Measurements from ENCODE around the gene IL34. TPM values are rescaled to one million over a fixed set of nuclear protein-coding genes. Genes with fewer than 3 reads are reported as not detected.

IL34 gene
- total RNA-seq, 2 donors from 2014 or later = 3.0 to 5.6 TPM

GRCh38 chr16:70647441-70648359 is 1.3 kb downstream of the IL34 start:
- Histone ChIP-seq H3K9ac (ENCODE audit: extremely low read depth, low read length, poor library complexity, severe bottlenecking) (no peak overlapping the region), H3K4me1 (ENCODE audit: control insufficient read depth, insufficient read depth, low read length) (no peaks in the 10 kb centered on the region), H3K27ac (ENCODE audit: low read depth, low read length) (peak overlapping the region; percentile 91), H3K4me3 (ENCODE audit: low read length) (no peak overlapping the region), H3K9me3 (ENCODE audit: control insufficient read depth, low read length) (peaks cover 11% of the 10 kb centered on the region), H3K27me3 (ENCODE audit: control insufficient read depth, insufficient read depth, low read length, poor library complexity, severe bottlenecking) (no peaks in the 10 kb centered on the region), H3K36me3 (ENCODE audit: control insufficient read depth, insufficient read depth, low read length) (no peaks in the 10 kb centered on the region)
- Mint-ChIP-seq H3K27ac (no peak overlapping the region), H3K4me3 (no peak overlapping the region), H3K27me3 (ENCODE audit: insufficient read depth) (no peaks in the 10 kb centered on the region), H3K4me1 (peaks cover 5% of the 10 kb centered on the region), H3K9me3 (peaks cover 15% of the 10 kb centered on the region), H3K36me3 (ENCODE audit: low read depth) (peaks cover 20% of the 10 kb centered on the region)
- no peak for TF ChIP-seq CTCF (conservative IDR thresholded peaks at IDR 0.05)
- DNase-seq = no peak
- WGBS, 2 experiments (ENCODE audit: insufficient coverage in 1 of 2, insufficient read length in 1 of 2) = 90 to 100% methylated on average over 9 to 15 of the region's 15 CpGs

GRCh38 chr16:70648606-70649005 is 2.2 kb downstream of the IL34 start:
- Histone ChIP-seq H3K27ac (ENCODE audit: low read depth, low read length) (no peak overlapping the region), H3K9ac (ENCODE audit: extremely low read depth, low read length, poor library complexity, severe bottlenecking) (no peak overlapping the region), H3K4me1 (ENCODE audit: control insufficient read depth, insufficient read depth, low read length) (no peaks in the 10 kb centered on the region), H3K9me3 (ENCODE audit: control insufficient read depth, low read length) (peaks cover 11% of the 10 kb centered on the region), H3K27me3 (ENCODE audit: control insufficient read depth, insufficient read depth, low read length, poor library complexity, severe bottlenecking) (no peaks in the 10 kb centered on the region), H3K36me3 (ENCODE audit: control insufficient read depth, insufficient read depth, low read length) (no peaks in the 10 kb centered on the region), H3K4me3 (ENCODE audit: low read length) (no peak overlapping the region)
- Mint-ChIP-seq H3K4me1 (peaks cover 5% of the 10 kb centered on the region), H3K9me3 (peaks cover 15% of the 10 kb centered on the region), H3K4me3 (no peak overlapping the region), H3K27me3 (ENCODE audit: insufficient read depth) (no peaks in the 10 kb centered on the region), H3K27ac (no peak overlapping the region), H3K36me3 (ENCODE audit: low read depth) (peaks cover 20% of the 10 kb centered on the region)
- 92 to 99% methylated on average over 6 of the region's 6 CpGs for WGBS, 2 experiments (ENCODE audit: insufficient coverage in 1 of 2, insufficient read length in 1 of 2)
- TF ChIP-seq CTCF (conservative IDR thresholded peaks at IDR 0.05) = no peak
- no peak for DNase-seq

GRCh38 chr16:70649300-70649699 is 2.9 kb downstream of the IL34 start:
- Histone ChIP-seq H3K27me3 (ENCODE audit: control insufficient read depth, insufficient read depth, low read length, poor library complexity, severe bottlenecking) (no peaks in the 10 kb centered on the region), H3K36me3 (ENCODE audit: control insufficient read depth, insufficient read depth, low read length) (no peaks in the 10 kb centered on the region), H3K27ac (ENCODE audit: low read depth, low read length) (no peak overlapping the region), H3K4me3 (ENCODE audit: low read length) (no peak overlapping the region), H3K9me3 (ENCODE audit: control insufficient read depth, low read length) (peaks cover 11% of the 10 kb centered on the region), H3K4me1 (ENCODE audit: control insufficient read depth, insufficient read depth, low read length) (no peaks in the 10 kb centered on the region), H3K9ac (ENCODE audit: extremely low read depth, low read length, poor library complexity, severe bottlenecking) (no peak overlapping the region)
- Mint-ChIP-seq H3K4me3 (no peak overlapping the region), H3K36me3 (ENCODE audit: low read depth) (peaks cover 20% of the 10 kb centered on the region), H3K9me3 (peaks cover 15% of the 10 kb centered on the region), H3K27me3 (ENCODE audit: insufficient read depth) (no peaks in the 10 kb centered on the region), H3K4me1 (peaks cover 8% of the 10 kb centered on the region), H3K27ac (no peak overlapping the region)
- no peak for TF ChIP-seq CTCF (conservative IDR thresholded peaks at IDR 0.05)
- no peak for DNase-seq
- WGBS, 2 experiments (ENCODE audit: insufficient coverage in 1 of 2, insufficient read length in 1 of 2) = 95% methylated on average over 4 to 7 of the region's 7 CpGs
